ENCODE data around the gene MMP19.

- TF ChIP-seq, protein P1, sequence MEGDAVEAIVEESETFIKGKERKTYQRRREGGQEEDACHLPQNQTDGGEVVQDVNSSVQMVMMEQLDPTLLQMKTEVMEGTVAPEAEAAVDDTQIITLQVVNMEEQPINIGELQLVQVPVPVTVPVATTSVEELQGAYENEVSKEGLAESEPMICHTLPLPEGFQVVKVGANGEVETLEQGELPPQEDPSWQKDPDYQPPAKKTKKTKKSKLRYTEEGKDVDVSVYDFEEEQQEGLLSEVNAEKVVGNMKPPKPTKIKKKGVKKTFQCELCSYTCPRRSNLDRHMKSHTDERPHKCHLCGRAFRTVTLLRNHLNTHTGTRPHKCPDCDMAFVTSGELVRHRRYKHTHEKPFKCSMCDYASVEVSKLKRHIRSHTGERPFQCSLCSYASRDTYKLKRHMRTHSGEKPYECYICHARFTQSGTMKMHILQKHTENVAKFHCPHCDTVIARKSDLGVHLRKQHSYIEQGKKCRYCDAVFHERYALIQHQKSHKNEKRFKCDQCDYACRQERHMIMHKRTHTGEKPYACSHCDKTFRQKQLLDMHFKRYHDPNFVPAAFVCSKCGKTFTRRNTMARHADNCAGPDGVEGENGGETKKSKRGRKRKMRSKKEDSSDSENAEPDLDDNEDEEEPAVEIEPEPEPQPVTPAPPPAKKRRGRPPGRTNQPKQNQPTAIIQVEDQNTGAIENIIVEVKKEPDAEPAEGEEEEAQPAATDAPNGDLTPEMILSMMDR (IDR thresholded peaks at IDR 0.05; ENCODE audit: low read length): no peak
- no peak for TF ChIP-seq EZH2 (IDR thresholded peaks at IDR 0.05; ENCODE audit: borderline replicate concordance, low read length)
Observed at GRCh38 chr12:55847603-55848291, 5.0 kb upstream of the MMP19 start.
